GM10266 (cell line): Measurements from ENCODE around the gene ERN2.
"Not testable (repeated sequence)": the region's sequence is repeated elsewhere in the genome, so short reads cannot be mapped to it uniquely, and the experiment has no call there.

Source experiments
- DNase-seq: peaks from one replicate; pipeline ENCODE4 v3.0.0; 2012; ENCODE audit errors: extremely low spot score
- TF ChIP-seq, protein P1 (sequence below): IDR thresholded peaks from 2 replicates; pipeline ENCODE4 v1.5.1; 2012; ENCODE audit warnings: mild to moderate bottlenecking, low read depth; ENCODE audit not compliant: control insufficient read depth, insufficient read depth; ENCODE audit errors: missing control alignments

Gene ERN2

DNA sequence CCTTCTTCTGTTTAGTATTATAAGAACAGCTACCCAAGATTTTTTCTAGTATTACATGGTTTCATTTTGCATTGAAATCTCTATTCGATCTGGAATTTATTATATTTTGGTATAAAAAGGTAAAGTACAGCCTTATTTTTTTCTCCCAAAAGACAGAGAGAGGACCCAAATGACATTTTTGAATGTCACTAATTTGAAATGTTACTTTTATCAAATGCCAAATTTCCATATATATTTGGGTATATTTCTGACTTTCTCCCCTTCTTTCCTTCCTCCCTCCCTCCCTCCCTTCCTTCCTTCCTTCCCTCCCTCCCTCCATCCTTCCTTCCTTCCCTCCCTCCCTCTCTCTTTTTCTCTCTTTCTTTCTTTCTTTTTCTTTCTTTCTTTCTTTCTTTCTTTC, 35.6 kb upstream of the ERN2 start:
- TF ChIP-seq, protein P1, sequence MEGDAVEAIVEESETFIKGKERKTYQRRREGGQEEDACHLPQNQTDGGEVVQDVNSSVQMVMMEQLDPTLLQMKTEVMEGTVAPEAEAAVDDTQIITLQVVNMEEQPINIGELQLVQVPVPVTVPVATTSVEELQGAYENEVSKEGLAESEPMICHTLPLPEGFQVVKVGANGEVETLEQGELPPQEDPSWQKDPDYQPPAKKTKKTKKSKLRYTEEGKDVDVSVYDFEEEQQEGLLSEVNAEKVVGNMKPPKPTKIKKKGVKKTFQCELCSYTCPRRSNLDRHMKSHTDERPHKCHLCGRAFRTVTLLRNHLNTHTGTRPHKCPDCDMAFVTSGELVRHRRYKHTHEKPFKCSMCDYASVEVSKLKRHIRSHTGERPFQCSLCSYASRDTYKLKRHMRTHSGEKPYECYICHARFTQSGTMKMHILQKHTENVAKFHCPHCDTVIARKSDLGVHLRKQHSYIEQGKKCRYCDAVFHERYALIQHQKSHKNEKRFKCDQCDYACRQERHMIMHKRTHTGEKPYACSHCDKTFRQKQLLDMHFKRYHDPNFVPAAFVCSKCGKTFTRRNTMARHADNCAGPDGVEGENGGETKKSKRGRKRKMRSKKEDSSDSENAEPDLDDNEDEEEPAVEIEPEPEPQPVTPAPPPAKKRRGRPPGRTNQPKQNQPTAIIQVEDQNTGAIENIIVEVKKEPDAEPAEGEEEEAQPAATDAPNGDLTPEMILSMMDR = no peak
- no peak for DNase-seq

DNA sequence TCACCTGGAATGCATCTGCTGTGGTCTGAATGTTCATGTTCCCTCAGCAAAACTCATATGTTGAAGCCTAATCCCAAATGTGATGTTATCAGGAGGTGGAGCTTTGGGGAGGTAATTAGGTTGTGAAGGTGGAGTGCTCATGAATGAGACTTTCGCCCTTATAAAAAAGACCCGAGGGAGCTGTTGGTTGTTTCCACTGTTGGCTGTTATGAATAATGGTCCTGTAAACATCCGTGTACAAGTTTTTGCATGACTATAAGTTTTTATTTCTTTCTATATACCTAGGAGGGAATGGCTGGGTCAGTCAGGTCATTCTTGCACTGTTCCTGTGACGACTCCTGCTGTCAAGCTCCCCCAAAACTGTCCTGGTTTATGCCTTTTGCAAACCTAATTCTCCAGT, 32.2 kb upstream of the ERN2 start:
- TF ChIP-seq, protein P1 = no peak

DNA sequence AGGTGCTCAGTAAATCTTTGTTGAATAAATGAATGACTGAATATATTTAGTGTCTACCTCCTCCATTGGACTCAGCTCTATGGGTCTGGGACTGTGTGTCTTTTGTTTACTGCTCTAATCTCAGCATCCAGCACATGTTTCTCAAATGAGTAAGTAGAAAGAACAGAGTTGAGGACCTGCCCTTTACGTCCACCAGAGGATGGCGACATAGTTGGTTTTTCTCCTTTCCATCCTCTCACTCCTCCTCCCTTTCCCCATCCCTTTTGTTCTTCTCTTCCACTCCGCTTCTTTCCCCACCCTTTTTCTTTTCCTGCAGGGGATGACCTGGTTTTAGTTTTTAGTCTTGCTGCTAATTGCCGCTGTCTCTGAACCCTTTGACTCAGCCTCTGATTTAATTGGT, 29.7 kb upstream of the ERN2 start:
- TF ChIP-seq, protein P1 = no peak
- DNase-seq = no peak

More for the DNA sequence above, 32.2 kb upstream of the ERN2 start:
- no peak for DNase-seq

DNA sequence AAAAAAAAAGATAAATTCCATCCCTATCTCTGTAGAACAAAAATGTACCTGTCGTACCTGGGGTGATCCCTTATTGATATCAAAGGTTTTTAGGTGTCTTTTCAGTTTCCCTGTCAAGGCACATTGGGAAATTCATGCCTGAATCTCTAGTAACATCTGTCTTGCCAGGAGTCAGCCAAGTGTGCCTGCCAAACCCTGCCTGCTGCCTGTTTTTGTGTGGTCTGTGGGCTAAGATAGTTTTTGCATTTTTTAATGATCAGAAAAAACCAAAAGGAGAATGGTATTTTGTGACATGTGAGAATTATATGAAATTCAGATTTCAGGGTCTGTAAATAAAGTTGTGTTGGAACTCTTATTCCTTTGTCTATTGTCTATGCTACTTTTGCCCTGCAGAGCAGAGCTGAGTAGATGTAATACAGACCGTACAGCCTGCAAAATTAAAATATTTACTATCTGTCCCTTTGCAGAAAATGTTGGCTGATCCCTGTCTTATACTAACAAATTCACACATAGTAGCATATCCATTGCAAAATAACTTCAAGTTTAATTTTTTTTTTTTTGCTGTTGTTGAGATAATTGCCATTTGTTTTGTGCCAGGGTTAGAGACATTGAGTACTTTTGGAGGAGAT, 28.8 kb upstream of the ERN2 start:
- TF ChIP-seq, protein P1 = no peak
- no peak for DNase-seq

DNA sequence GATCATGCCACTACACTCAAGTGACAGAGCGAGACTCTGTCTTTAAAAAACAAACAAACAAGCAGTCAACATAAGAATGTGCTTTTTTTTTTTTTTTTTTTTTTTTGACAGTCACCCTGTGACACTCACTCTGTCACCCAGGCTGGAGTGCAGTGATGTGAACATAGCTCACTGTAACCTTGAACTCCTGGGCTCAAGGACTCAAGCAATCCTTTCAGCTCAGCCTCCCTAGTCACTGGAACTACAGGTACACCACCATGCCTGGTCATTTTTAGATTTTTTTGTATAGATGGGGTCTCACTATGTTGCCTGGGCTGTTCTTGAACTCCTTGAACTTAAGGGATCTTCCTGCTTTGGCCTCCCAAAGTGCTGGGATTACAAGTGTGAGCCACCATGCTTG, 26.5 kb upstream of the ERN2 start:
- TF ChIP-seq, protein P1 = no peak
- DNase-seq = no peak

DNA sequence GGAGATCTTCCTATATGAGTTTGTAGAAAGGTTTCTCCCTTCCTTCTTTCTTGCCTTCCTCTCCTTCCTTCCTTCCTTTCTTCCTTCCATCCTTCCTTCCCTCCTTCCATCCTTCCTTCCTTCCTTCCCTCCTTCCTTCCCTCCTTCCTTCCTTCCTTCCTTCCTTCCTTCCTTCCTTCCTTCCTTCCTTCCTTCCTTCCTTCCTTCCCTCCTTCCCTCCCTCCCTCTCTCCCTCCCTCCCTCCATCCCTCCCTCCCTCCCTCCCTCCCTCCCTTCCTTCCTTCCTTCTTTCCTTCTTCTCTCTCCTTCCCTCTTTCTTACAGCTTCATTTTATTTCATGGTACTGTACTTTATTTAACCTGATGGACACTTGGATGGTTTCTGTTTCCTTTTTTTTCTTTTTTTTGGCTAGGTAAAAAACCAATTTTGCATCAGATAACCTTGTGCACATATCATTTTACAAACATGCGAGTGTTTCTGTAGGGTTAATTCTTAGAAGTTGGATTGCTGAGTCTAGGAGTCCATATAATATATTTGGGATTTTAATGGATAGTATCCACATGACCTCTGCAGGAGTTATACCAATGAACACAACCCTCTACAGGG, 24.5 kb upstream of the ERN2 start:
- DNase-seq = not testable (repeated sequence)

DNA sequence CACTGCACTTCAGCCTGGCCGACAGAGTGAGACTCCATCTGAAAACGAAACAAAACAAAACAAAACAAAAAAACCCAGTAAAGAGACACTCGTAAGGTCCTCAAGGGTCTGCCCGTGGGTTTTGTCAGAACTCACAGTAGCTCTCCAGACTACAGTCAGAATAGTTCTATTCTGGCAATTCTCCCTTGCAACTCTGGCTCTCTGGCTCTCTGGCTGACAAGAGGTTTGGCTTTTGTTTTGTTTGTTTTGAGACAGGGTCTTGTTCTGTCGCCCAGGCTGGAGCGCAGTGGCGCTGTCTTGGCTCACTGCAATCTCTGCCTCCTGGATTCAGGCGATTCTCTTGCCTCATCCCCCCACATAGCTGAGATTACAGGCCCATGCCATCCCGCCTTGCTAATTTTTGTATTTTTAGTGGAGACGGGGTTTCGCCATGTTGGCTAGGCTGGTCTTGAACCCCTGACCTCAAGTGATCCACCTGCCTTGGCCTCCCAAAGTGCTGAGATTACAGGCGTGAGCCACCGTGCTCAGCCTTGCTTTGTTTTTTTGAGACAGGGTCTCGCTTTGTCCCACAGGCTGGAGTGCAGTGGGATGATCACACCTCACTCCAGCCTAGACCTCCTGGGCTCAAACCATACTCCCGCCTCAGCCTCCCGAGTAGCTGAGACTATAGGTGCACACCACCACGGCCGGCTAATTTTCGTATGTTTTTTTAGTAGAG, 21.3 kb upstream of the ERN2 start:
- TF ChIP-seq, protein P1 = no peak

More for the DNA sequence above, 21.3 kb upstream of the ERN2 start:
- no peak for DNase-seq
